ENCODE measurements around the gene INTS11.

Gene INTS11

DNA sequence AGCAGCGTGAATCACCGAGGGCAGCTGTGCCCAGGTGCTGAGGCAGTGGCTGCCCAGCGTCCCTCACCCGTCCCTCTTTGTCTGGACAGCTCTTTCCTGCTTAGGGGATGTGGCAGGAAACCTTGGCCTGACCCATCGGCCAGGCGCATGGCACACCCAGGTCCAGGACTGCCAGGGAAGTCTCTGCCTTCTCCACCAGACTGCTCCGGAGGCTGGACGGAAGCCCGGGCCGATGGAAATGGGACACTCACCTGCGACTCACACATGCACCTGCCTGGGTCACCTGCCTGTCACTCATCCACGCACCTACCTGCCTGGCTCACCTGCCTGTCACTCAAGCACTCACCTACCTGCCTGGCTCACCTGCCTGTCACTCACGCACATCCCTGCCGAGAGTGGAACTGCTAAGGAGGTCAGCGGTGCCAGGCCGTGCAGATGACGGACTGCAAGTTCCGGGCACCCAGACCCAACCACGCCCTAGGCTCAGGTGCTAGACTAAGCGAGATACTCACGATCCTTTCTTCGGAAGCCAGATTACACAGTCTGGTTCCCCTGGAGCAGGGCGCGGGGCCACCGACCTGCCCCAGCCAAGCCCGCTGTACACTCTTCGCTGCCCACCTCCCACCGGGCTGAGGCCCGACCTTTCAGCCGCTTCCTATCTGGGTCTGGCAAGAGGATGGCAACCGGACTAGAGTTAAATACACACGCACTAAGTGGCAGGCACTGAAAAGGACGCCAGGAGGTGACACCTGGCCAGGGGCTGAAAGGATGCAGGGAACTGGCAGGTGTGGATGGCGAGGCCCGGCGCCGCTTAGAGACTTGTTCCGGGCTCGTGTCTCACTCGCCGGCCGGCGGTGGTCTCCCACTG, 51.9 kb downstream of the INTS11 start:
- H3K9me3 ChIP-seq (ENCODE audit: control insufficient read depth, insufficient read depth, low read length) = no peaks in the 10 kb centered on the region
- H3K27me3 ChIP-seq (ENCODE audit: control insufficient read depth, insufficient read depth, low read length) = no peaks in the 10 kb centered on the region
- H3K4me1 ChIP-seq (ENCODE audit: control insufficient read depth, insufficient read depth, low read length) = peaks cover 7% of the 10 kb centered on the region; the same call in 1 of the 2 replicates
- H3K36me3 ChIP-seq (ENCODE audit: control insufficient read depth, insufficient read depth, low read length) = peaks cover 3% of the 10 kb centered on the region
- peak overlapping the region; percentile 90; the same call in 1 of the 2 replicates for H3K4me3 ChIP-seq (ENCODE audit: low read length)
- DNase-seq (ENCODE audit: low read depth, low spot score) = no peak
- H3K27ac ChIP-seq (ENCODE audit: low read length) = no peak overlapping the region
- WGBS (ENCODE audit: insufficient coverage, insufficient read length) = no CpG with 5 or more reads among the region's 43 CpGs

- H3K9me3 ChIP-seq (ENCODE audit: control insufficient read depth, insufficient read depth, low read length) = no peaks in the 10 kb centered on the region
- DNase-seq (ENCODE audit: low read depth, low spot score) = no peak
- WGBS (ENCODE audit: insufficient coverage, insufficient read length) = no CpG with 5 or more reads among the region's 7 CpGs
- no peaks in the 10 kb centered on the region for H3K27me3 ChIP-seq (ENCODE audit: control insufficient read depth, insufficient read depth, low read length)
- H3K4me3 ChIP-seq (ENCODE audit: low read length) = no peak overlapping the region
- peaks cover 8% of the 10 kb centered on the region for H3K36me3 ChIP-seq (ENCODE audit: control insufficient read depth, insufficient read depth, low read length)
- H3K4me1 ChIP-seq (ENCODE audit: control insufficient read depth, insufficient read depth, low read length) = peaks cover 7% of the 10 kb centered on the region; the same call in 1 of the 2 replicates
- no peak overlapping the region for H3K27ac ChIP-seq (ENCODE audit: low read length)
Observed at GRCh38 chr1:1270813-1271212, 53.6 kb downstream of the INTS11 start.

DNA sequence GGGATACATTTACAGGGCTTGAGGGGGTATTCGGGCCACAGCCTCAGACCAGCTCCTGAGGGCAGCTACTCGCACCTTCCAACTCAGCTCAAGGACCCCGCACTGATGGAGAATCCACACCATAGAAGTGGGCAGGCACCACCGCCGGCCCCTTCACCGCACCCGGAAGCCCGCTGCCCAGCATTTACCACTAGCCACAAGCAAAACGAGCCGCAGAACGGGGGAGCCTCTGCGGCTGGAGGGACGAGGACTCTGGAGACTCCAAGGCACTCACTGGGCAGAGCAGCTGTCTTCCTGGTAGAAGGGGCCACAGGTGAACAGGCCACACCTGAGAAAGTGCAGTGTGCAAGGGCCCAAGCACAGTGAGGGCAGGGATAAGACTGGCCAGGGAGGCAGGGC, 56.2 kb downstream of the INTS11 start:
- H3K9me3 ChIP-seq (ENCODE audit: control insufficient read depth, insufficient read depth, low read length) = no peaks in the 10 kb centered on the region
- H3K4me3 ChIP-seq (ENCODE audit: low read length) = no peak overlapping the region
- no peak for DNase-seq (ENCODE audit: low read depth, low spot score)
- WGBS (ENCODE audit: insufficient coverage, insufficient read length) = no CpG with 5 or more reads among the region's 13 CpGs
- H3K27ac ChIP-seq (ENCODE audit: low read length) = no peak overlapping the region
- H3K4me1 ChIP-seq (ENCODE audit: control insufficient read depth, insufficient read depth, low read length) = peaks cover 5% of the 10 kb centered on the region; the same call in 1 of the 2 replicates
- H3K36me3 ChIP-seq (ENCODE audit: control insufficient read depth, insufficient read depth, low read length) = peaks cover 19% of the 10 kb centered on the region
- no peaks in the 10 kb centered on the region for H3K27me3 ChIP-seq (ENCODE audit: control insufficient read depth, insufficient read depth, low read length)

DNA sequence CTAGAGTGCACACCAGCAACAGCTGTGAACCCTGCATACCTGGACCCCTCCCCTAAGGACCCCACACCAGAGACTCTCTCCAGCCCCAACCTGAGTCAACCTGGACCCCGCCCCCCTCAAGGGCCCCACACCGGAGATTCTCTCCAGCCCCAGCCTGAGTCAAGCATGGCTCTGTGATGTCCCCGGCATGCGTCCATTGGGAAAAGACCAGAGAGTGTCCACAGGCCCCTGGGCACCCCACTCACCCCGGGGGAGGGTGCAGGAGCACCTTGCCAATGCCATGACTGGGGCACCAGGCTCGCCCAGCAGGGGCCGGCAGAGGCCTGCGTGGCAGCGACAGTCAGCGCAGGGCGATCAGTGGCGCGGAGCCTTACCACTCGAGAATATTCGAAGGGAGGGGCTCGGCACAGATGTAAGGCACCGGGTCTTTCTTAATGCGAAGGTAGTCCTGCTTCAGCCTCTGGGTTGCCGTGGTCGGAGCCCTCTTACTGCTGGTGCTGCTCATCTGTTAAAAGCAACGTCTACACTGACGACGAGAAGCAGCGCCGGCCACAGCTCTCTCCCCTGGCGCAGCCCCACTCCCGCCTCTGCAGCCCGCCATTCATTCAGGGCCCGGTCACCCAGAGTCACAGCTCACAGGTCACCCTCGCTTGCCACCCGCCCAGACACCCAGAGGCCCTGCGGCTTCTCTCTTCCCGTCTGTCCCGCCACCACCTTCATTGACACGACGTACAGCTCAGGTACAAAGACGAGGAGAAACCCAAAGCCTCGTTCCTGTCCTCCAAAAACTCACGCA, 56.8 kb downstream of the INTS11 start:
- no peak overlapping the region for H3K27ac ChIP-seq (ENCODE audit: low read length)
- H3K27me3 ChIP-seq (ENCODE audit: control insufficient read depth, insufficient read depth, low read length) = no peaks in the 10 kb centered on the region
- WGBS (ENCODE audit: insufficient coverage, insufficient read length) = no CpG with 5 or more reads among the region's 39 CpGs
- no peaks in the 10 kb centered on the region for H3K9me3 ChIP-seq (ENCODE audit: control insufficient read depth, insufficient read depth, low read length)
- no peak for DNase-seq (ENCODE audit: low read depth, low spot score)
- H3K4me3 ChIP-seq (ENCODE audit: low read length) = no peak overlapping the region
- H3K4me1 ChIP-seq (ENCODE audit: control insufficient read depth, insufficient read depth, low read length) = 0 out of 2 replicates have a peak, but pooled peaks cover 3% of the 10 kb centered on the region
- peaks cover 23% of the 10 kb centered on the region for H3K36me3 ChIP-seq (ENCODE audit: control insufficient read depth, insufficient read depth, low read length)

DNA sequence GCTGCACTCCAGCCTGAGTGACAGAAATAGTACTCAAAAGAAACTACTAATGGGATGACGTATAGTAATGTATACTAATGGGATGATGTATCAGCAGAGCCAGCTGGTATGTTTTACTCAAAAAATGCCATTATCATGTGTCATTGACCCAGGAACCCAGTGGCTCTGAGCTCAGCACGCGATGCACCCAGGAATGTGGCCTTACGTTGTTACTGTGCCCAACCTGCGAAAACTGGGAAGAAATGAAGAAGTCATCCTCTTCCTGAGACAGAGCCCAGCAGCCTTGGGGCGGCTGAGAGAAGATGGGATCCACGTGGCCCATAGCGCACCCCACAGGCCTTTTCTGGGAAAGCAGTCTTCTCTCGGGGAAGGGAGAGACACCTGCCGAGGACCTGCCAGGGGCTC, 59.6 kb downstream of the INTS11 start:
- Histone ChIP-seq H3K27ac (ENCODE audit: low read length) (no peak overlapping the region), H3K27me3 (ENCODE audit: control insufficient read depth, insufficient read depth, low read length) (no peaks in the 10 kb centered on the region), H3K9me3 (ENCODE audit: control insufficient read depth, insufficient read depth, low read length) (no peaks in the 10 kb centered on the region), H3K4me3 (ENCODE audit: low read length) (no peak overlapping the region), H3K4me1 (ENCODE audit: control insufficient read depth, insufficient read depth, low read length) (no peaks in the 10 kb centered on the region), H3K36me3 (ENCODE audit: control insufficient read depth, insufficient read depth, low read length) (peaks cover 36% of the 10 kb centered on the region)
- no CpG with 5 or more reads among the region's 10 CpGs for WGBS (ENCODE audit: insufficient coverage, insufficient read length)
- no peak for DNase-seq (ENCODE audit: low read depth, low spot score)

GRCh38 chr1:1264026-1264425, 60.4 kb downstream of the INTS11 start:
- Histone ChIP-seq H3K4me3 (ENCODE audit: low read length) (no peak overlapping the region), H3K36me3 (ENCODE audit: control insufficient read depth, insufficient read depth, low read length) (peaks cover 40% of the 10 kb centered on the region), H3K27ac (ENCODE audit: low read length) (no peak overlapping the region), H3K9me3 (ENCODE audit: control insufficient read depth, insufficient read depth, low read length) (no peaks in the 10 kb centered on the region), H3K4me1 (ENCODE audit: control insufficient read depth, insufficient read depth, low read length) (peaks cover under 1% of the 10 kb centered on the region; the same call in 1 of the 2 replicates), H3K27me3 (ENCODE audit: control insufficient read depth, insufficient read depth, low read length) (no peaks in the 10 kb centered on the region)
- no peak for DNase-seq (ENCODE audit: low read depth, low spot score)
- WGBS (ENCODE audit: insufficient coverage, insufficient read length) = no CpG with 5 or more reads among the region's 9 CpGs

DNA sequence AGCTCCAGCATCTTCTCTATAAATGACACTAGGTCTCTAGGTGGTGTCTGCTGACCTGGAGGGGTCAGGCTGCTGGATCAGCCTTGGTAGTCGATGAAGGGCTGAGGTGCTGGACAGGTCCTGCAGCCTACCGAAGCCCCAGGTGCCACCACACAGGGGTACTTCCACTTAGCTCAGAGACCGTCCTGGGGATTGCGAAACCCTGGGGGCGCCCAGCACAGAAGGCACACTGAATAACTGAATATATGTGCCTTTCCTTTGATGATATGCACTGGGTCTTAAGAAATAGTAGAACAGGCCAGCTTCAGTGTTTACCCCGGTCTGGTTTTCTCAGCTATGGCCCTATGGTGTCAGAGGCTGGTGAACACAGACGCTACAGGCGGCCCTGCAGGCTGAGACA, 61.7 kb downstream of the INTS11 start:
- Histone ChIP-seq H3K4me1 (ENCODE audit: control insufficient read depth, insufficient read depth, low read length) (peaks cover 3% of the 10 kb centered on the region), H3K27ac (ENCODE audit: low read length) (no peak overlapping the region), H3K36me3 (ENCODE audit: control insufficient read depth, insufficient read depth, low read length) (peaks cover 42% of the 10 kb centered on the region), H3K27me3 (ENCODE audit: control insufficient read depth, insufficient read depth, low read length) (no peaks in the 10 kb centered on the region), H3K4me3 (ENCODE audit: low read length) (no peak overlapping the region), H3K9me3 (ENCODE audit: control insufficient read depth, insufficient read depth, low read length) (no peaks in the 10 kb centered on the region)
- WGBS (ENCODE audit: insufficient coverage, insufficient read length) = no CpG with 5 or more reads among the region's 8 CpGs
- DNase-seq (ENCODE audit: low read depth, low spot score) = no peak

- Histone ChIP-seq H3K27me3 (ENCODE audit: control insufficient read depth, insufficient read depth, low read length) (no peaks in the 10 kb centered on the region), H3K36me3 (ENCODE audit: control insufficient read depth, insufficient read depth, low read length) (peaks cover 38% of the 10 kb centered on the region), H3K4me1 (ENCODE audit: control insufficient read depth, insufficient read depth, low read length) (peaks cover 8% of the 10 kb centered on the region), H3K4me3 (ENCODE audit: low read length) (no peak overlapping the region), H3K9me3 (ENCODE audit: control insufficient read depth, insufficient read depth, low read length) (no peaks in the 10 kb centered on the region), H3K27ac (ENCODE audit: low read length) (no peak overlapping the region)
- WGBS (ENCODE audit: insufficient coverage, insufficient read length) = no CpG with 5 or more reads among the region's 17 CpGs
- no peak for DNase-seq (ENCODE audit: low read depth, low spot score)
Observed at GRCh38 chr1:1262071-1262470, 62.4 kb downstream of the INTS11 start.

All from iPS DF 6.9 (cell line).